ENCODE data around the gene NUDT13.

DNA sequence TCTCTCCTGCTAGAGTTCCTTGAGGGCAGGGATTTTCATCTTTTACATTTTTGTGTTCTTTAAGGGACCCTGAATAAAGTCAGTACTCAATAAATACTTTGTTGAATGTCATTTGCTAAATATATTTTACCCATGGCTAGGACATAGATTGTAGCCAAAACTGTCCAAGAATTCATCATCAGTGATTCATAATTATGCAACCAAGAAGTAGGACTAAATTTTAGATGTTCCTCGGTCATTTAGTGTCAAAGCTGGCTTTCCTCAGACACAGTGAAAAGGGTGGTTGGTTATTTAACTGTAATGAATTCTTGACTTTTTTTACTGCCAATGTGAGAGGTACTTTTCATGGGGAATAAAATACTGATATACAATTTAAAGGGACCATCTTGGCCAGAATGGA lies 3.3 kb downstream of the NUDT13 start:
- TF ChIP-seq POLR2A (IDR thresholded peaks at IDR 0.05) (no peak), EP300 (IDR thresholded peaks at IDR 0.05) (no peak)
- TF ChIP-seq, protein P1, sequence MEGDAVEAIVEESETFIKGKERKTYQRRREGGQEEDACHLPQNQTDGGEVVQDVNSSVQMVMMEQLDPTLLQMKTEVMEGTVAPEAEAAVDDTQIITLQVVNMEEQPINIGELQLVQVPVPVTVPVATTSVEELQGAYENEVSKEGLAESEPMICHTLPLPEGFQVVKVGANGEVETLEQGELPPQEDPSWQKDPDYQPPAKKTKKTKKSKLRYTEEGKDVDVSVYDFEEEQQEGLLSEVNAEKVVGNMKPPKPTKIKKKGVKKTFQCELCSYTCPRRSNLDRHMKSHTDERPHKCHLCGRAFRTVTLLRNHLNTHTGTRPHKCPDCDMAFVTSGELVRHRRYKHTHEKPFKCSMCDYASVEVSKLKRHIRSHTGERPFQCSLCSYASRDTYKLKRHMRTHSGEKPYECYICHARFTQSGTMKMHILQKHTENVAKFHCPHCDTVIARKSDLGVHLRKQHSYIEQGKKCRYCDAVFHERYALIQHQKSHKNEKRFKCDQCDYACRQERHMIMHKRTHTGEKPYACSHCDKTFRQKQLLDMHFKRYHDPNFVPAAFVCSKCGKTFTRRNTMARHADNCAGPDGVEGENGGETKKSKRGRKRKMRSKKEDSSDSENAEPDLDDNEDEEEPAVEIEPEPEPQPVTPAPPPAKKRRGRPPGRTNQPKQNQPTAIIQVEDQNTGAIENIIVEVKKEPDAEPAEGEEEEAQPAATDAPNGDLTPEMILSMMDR (IDR thresholded peaks at IDR 0.05), result no peak
